NCI-H2196 treated with DMSO at 0.1 percent for 48 hours (cell line): ENCODE results near the gene GNGT2.
A peak's percentile ranks its signal among the peaks of the same experiment; 100 is the strongest.
"Not testable (repeated sequence)": the region's sequence is repeated elsewhere in the genome, so short reads cannot be mapped to it uniquely, and the experiment has no call there.

Source experiments
- DNase-seq: peaks from one replicate; lab custom pipeline; 2025; ENCODE audit not compliant: unreplicated experiment; lab: John Stamatoyannopoulos, UW

GNGT2 gene

DNA sequence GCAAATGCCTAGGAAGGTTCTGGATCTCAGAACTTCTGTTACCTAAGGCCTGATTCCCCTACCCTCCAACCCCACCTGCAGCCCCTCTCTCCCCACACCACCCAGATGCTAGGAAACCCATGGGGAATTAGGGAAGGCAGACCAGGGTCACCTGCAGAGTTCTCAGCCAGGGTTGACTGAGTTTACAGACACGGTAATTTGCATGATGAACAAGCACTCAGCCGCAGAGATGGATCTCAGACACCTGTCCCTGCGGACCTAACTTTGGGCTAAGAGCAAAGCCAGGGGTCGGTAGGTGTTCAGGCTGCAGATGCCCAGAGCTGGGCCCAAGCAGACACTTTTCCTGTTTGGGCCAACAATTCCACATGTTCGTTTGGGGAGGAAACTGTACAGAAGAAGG lies 3.0 kb upstream of the GNGT2 start:
- no peak for DNase-seq

GRCh38 chr17:49209061-49209571 lies 1.3 kb downstream of the GNGT2 start:
- no peak for DNase-seq

DNA sequence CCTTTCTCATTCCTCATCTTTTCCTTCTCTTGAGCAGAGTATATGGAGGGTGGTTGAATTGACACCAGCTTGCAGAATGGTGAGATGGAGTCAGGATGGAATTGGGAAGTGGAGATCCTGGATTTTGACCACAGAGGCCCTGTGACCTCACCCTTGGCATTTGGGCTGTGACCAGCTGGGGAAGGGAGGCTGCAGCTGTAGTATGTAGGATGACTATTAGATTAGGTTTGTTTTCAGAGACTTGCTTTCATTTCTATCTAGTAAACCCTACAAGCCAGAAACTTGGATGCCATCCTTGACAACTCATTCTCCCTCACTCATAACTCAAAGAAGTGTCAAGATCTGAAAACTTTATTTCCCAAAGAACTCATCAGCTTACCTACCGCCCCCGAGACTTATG lies 5.9 kb downstream of the GNGT2 start:
- DNase-seq, result no peak

- DNase-seq, result no peak
Measured at GRCh38 chr17:49203796-49204195, 6.6 kb downstream of the GNGT2 start.

GRCh38 chr17:49201481-49201927 lies 8.9 kb downstream of the GNGT2 start:
- DNase-seq, result no peak

- no peak for DNase-seq
Measured at GRCh38 chr17:49200423-49201083, 9.8 kb downstream of the GNGT2 start.

DNA sequence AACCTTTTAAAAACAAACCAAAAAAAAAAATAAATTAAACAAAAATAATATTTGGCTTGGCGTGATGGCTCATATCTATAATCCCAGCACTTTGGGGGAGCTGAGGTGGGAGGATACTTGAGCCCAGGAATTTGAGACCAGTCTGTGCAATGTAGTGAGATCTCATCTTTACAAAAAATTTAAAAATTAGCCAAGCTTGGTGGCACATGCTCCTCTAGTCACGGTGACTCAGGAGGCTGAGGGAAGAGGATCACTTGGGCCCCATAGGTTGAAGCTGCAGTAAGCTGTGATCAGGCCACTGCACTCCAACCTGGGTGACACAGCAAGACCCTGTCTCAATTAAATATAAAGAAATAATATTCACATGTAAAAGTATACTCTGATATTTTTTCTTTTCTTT lies 12.2 kb downstream of the GNGT2 start:
- DNase-seq, result no peak

GRCh38 chr17:49197346-49197998 lies 12.9 kb downstream of the GNGT2 start:
- no peak for DNase-seq

DNA sequence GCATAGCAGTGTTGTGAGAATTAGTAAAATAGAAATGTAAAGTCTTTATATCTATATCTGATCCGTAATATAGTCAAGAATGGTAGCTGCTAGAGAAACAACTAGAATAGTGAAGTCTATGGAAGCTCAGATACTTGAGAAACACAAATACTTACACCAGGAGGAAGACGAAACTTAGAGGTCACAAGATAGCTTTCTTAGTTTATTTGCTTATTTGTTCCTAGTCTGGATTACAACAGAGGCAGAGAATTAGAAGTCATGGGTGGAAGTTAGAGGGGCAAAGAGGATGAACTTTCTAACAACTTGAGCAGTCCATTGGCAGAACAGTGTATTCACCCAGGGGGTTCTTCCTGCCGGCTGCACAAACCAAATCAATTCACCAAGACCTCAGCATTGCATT lies 13.9 kb downstream of the GNGT2 start:
- DNase-seq, result no peak

- no peak for DNase-seq
Measured at GRCh38 chr17:49195751-49196150, 14.6 kb downstream of the GNGT2 start.

DNA sequence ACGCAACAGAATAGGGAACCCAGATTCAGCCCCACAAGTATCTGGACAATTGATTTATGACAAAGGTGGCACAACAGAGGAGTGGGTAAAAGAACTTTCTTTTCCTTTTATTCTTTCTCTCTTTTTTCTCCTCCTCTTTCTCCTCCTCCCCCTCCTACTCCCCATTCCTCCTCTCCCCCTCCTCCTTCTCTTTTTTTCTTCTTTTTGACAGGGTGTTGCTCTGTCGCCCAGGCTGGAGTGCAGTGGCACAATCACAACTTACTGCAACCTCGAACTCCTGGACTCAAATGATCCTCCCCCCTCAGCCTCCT lies 16.1 kb downstream of the GNGT2 start:
- no peak for DNase-seq

DNA sequence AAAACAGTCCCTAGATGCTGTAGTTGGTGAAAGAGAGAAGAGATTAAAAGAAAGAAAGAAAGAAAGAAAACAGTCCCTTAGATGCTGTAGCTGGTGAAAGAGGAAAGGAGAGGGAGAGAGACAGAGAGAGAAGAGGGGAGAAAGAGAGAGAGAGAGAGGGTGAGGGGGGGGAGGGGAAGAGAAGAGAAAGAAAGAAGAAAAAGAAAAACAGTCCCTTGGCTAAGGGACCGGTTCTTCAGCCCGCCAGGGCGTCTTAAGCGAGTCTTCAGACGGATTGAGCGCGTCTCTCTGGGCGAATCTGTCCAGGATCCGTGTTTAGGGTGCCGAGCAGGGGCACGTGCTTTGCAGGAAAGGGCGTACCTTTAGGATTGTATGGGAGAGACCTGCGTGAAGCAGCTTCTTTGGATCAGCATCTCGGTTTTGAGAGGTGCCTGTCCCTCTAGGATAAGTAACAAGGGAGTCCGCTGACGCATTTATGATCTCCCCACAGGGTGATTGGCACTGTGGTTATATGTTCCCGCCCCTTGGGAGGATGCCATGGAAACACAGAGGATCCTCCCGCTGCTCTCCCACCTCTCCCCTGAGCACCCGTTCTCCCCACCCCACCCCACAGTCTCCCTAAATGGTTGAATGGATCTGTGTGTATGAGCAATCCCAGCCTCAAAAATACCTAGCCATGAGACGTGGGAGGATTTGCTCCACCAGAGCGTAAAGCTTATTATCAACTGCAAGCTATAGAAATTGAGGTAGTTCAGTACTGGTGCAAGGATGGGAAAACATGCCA lies 16.7 kb downstream of the GNGT2 start:
- DNase-seq, result peak; percentile 23

- DNase-seq, result peak; percentile 65
Measured at GRCh38 chr17:49191917-49192741, 18.2 kb downstream of the GNGT2 start.

- no peak for DNase-seq
Measured at GRCh38 chr17:49191409-49191916, 18.9 kb downstream of the GNGT2 start.

DNA sequence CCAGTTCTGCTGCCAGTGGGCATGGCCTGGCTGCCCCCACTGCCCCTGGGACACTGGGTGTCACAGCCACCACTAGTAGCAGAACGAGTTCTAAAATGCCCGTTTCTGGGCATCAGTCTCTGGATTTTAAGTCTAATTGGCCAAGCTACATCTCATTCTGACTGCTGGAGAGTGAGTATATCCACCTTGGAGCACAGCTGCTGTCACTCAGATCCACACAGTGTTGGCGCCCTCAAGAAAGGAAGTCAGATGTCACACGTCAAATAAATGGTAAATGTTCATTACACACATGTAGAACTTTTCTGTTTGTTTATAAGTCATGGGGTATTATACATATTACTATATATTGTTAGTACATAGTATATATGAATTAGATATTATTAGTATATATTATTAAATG lies 19.4 kb downstream of the GNGT2 start:
- no peak for DNase-seq

DNA sequence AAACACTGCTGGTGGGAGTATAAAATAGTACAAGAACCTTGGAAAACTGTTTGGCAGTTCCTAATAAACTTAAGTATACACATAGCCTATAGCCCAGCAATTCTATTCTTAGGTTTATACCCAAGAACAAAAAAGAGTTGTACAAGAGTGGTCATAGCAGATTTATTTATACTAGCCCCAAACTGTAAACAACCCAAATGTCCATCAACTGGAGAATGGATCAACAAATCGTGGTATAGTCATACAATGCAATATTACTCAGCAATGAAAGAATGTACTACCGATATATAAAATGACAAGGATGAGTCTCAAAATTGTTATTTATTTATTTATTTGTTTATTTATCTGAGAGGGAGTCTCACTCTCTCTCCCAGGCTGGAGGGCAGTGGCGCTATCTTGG lies 23.1 kb downstream of the GNGT2 start:
- no peak for DNase-seq

DNA sequence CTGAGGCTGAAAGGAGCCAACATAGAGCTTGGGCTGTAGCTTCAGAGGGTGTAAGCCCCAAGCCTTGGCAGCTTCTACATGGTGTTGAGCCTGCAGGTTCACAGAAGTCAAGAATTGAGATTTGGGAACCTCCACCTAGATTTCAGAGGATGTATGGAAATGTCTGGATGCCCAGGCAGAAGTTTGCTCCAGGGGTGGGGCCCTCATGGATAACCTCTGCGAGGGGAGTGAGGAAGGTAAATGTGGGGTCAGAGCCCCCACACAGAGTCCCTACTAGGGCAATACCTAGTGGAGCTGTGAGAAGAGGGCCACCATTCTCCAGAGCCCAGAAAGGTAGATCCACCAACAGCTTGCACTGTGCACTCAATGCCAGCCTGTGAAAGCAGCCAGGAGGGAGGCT lies 25.0 kb downstream of the GNGT2 start:
- not testable (repeated sequence) for DNase-seq

DNA sequence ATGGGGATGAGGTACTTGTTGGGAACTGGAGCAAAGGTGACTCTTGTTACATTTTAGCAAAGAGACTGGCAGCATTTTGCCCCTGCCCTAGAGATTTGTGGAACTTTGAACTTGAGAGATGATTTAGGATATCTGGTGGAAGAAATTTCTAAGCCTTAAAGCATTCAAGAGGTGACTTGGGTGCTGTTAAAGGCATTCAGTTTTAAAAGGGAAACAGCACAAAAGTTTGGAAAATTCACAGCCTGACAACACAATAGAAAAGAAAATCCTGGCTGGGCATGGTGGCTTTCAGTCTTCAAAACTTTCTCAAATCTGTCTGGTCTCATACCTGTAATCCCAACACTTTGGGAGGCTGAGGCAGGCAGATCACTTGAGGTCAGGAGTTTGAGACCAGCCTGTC lies 25.9 kb downstream of the GNGT2 start:
- not testable (repeated sequence) for DNase-seq

GRCh38 chr17:49183801-49184200 lies 26.6 kb downstream of the GNGT2 start:
- DNase-seq, result no peak

DNA sequence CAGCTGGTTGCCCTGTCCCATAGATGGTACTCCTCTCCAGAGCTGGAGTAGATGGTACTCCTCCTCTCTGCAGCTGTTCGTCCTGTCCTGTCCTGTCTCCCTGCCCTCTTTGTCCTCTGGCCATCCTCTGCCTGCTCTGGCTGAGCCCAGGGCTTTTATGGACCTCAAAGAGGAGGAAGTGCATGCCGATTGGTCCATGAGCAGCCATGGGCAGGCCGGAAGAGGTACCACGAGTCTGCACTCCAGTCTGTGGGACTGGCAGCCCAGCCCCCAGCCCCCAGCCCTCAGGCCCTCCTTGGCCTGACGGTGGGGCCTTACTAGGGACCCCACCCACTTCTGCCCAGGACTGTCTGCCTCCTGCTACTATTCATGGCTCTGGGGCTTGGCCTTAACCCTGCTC lies 27.0 kb downstream of the GNGT2 start:
- DNase-seq, result no peak
